ENCODE results near the gene MAP3K20. TPM values are rescaled to one million over a fixed set of nuclear protein-coding genes. Genes with fewer than 3 reads are reported as not detected.
A peak's percentile ranks its signal among the peaks of the same experiment; 100 is the strongest.
"Not testable (repeated sequence)": the region's sequence is repeated elsewhere in the genome, so short reads cannot be mapped to it uniquely, and the experiment has no call there.

MAP3K20 gene
- total RNA-seq, 1 experiment from 2014 or later: 7.1 TPM

DNA sequence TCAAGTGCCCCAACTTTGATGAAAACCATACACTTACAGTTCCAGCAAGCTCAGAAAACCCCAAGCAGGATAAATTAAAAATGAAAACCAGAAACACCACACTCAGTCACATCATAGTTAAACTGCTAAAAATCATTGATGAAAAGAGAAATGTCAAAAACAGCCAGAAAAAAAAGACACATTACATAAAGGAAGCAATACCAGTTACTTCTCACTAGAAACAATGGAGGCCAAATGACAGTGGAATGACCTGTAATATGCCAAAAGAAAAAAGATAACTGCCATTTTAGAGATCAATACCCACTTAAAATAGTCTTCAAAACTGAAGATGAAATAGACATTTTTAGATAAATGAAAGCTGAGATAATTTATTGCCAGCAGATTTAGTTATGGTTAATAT, 66.0 kb downstream of the MAP3K20 start:
- DNase-seq: no peak
- no peaks in the 10 kb centered on the region for H3K27me3 ChIP-seq (ENCODE audit: control insufficient read depth, insufficient read depth, low read length)
- no peaks in the 10 kb centered on the region for H3K36me3 ChIP-seq (replicated peaks; ENCODE audit: control insufficient read depth, insufficient read depth, low read length)
- H3K4me3 ChIP-seq (ENCODE audit: insufficient read depth, low read depth, low read length): no peak overlapping the region

DNA sequence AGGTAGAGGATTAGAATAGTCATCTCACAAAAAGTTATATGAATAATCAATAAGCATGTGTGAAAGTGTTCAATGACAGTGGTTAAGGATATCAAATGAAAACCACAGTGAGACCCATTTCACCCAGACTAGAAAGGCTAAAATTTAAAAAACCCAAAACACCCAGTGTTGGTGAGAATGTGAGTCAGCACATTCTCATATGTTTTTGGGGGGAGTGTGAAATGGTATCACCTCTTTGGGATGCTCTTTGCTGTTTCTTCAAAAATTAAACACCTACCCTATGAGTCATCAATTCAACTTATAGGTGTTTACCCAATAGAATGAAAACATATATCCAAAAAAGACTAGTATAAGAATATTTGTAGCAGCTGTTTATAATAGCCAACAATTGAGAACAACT, 69.8 kb downstream of the MAP3K20 start:
- Histone ChIP-seq H3K36me3 (replicated peaks; ENCODE audit: control insufficient read depth, insufficient read depth, low read length) (no peaks in the 10 kb centered on the region), H3K27me3 (ENCODE audit: control insufficient read depth, insufficient read depth, low read length) (no peaks in the 10 kb centered on the region), H3K4me3 (ENCODE audit: insufficient read depth, low read depth, low read length) (no peak overlapping the region)
- DNase-seq: no peak

- H3K36me3 ChIP-seq (replicated peaks; ENCODE audit: control insufficient read depth, insufficient read depth, low read length): no peaks in the 10 kb centered on the region
- DNase-seq: no peak
- no peak overlapping the region for H3K4me3 ChIP-seq (ENCODE audit: insufficient read depth, low read depth, low read length)
- no peaks in the 10 kb centered on the region for H3K27me3 ChIP-seq (ENCODE audit: control insufficient read depth, insufficient read depth, low read length)
Observed at GRCh38 chr2:173146590-173146989, 70.9 kb downstream of the MAP3K20 start.

GRCh38 chr2:173148520-173148919, 72.9 kb downstream of the MAP3K20 start:
- Histone ChIP-seq H3K4me3 (ENCODE audit: insufficient read depth, low read depth, low read length) (no peak overlapping the region), H3K36me3 (replicated peaks; ENCODE audit: control insufficient read depth, insufficient read depth, low read length) (no peaks in the 10 kb centered on the region), H3K27me3 (ENCODE audit: control insufficient read depth, insufficient read depth, low read length) (no peaks in the 10 kb centered on the region)
- DNase-seq: no peak

DNA sequence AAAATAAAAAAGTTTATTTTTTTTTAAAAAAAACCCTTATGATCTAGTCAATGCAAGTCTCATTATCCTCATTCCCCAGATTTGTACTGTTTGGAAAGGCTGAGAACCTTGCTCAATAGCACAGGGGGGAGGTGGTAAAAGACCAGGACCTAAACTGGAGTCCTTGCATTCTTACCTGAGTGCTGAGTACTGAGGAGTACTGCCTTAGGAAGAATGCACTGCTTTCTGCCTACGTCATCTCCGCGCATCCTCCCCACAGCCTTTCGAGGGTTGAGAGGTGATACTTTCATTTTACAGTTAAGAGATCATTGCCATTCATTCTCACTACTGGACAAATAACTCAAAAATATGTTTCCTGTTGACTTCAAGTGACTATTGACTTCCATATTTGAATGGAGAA, 73.8 kb downstream of the MAP3K20 start:
- Histone ChIP-seq H3K27me3 (ENCODE audit: control insufficient read depth, insufficient read depth, low read length) (no peaks in the 10 kb centered on the region), H3K4me3 (ENCODE audit: insufficient read depth, low read depth, low read length) (no peak overlapping the region), H3K36me3 (replicated peaks; ENCODE audit: control insufficient read depth, insufficient read depth, low read length) (no peaks in the 10 kb centered on the region)
- DNase-seq: peak; percentile 12

DNA sequence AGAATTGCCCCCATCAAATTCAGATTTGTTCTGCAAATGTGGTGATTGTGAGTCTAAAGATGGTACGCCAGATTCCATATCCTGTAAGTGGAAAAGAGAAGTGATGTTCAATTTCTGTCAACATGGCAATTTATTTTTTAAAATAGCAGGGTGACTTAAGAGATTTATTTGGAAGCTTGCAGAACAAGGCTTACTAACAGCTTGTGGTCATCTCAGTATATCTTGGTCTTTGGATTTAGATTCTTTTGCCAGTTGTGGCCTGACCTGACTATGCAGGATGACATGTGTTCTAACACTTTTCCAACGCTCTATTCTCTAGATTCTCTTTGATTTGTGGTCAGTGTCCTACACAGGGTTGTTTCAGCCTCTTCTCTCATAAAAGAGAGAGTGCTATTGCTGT, 74.4 kb downstream of the MAP3K20 start:
- DNase-seq: no peak
- H3K27me3 ChIP-seq (ENCODE audit: control insufficient read depth, insufficient read depth, low read length): no peaks in the 10 kb centered on the region
- H3K36me3 ChIP-seq (replicated peaks; ENCODE audit: control insufficient read depth, insufficient read depth, low read length): no peaks in the 10 kb centered on the region

DNA sequence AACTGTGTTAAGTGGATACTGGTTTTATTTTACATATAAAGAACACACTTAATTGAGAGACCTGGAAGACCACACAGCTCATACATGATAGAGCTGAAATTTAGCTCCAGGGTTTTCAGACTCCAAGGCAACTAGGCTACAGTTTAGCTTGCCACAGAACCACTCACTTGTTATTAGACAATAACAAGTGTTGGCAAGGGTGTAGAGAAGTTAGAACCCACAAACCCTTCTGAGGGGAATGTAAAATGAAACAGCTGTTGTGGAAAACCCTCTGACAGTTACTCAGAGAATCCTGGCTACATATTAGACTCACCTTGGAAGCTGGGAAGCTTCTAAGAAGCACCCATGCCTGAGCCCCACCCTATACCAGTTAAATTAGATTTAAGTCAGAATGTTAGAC, 75.3 kb downstream of the MAP3K20 start:
- H3K4me3 ChIP-seq (ENCODE audit: insufficient read depth, low read depth, low read length): no peak overlapping the region
- no peak for DNase-seq
- no peaks in the 10 kb centered on the region for H3K36me3 ChIP-seq (replicated peaks; ENCODE audit: control insufficient read depth, insufficient read depth, low read length)
- H3K27me3 ChIP-seq (ENCODE audit: control insufficient read depth, insufficient read depth, low read length): no peaks in the 10 kb centered on the region

More for the DNA sequence above, 74.4 kb downstream of the MAP3K20 start:
- no peak overlapping the region for H3K4me3 ChIP-seq (ENCODE audit: insufficient read depth, low read depth, low read length)

DNA sequence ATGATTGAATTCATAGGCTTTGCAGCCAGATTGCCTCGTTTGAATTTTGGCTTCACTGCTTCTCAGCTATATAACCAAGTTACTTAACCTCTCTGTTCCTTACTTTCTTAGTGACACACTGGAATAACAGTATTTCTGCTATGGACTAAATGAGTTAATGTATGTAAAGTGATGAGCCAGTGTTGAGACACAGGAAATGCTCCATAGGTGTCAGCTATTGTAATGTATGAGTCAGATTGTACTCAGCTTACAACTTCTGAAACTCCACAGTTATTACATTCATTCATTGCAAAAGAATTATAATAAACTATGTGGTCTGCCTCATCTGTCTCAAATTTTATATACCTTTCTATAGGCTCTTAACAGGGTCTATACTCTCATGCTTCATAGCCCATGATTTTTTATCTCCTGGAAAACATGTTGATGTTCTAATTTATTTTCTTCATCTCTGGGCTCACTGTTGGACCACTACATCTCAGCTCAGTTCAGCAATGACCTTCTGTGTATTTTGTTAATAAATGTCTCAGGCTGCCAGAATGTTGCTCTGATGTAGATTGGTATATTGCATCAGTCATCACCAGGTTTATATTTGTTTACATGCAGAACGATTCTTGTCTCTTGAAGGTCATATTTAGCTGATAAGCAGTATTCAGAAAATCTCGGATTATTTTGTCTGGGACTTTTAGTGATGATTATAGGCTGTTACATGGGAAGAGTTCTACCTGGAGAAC, 76.2 kb downstream of the MAP3K20 start:
- Histone ChIP-seq H3K27me3 (ENCODE audit: control insufficient read depth, insufficient read depth, low read length) (no peaks in the 10 kb centered on the region), H3K4me3 (ENCODE audit: insufficient read depth, low read depth, low read length) (no peak overlapping the region), H3K36me3 (replicated peaks; ENCODE audit: control insufficient read depth, insufficient read depth, low read length) (no peaks in the 10 kb centered on the region)
- DNase-seq: no peak

DNA sequence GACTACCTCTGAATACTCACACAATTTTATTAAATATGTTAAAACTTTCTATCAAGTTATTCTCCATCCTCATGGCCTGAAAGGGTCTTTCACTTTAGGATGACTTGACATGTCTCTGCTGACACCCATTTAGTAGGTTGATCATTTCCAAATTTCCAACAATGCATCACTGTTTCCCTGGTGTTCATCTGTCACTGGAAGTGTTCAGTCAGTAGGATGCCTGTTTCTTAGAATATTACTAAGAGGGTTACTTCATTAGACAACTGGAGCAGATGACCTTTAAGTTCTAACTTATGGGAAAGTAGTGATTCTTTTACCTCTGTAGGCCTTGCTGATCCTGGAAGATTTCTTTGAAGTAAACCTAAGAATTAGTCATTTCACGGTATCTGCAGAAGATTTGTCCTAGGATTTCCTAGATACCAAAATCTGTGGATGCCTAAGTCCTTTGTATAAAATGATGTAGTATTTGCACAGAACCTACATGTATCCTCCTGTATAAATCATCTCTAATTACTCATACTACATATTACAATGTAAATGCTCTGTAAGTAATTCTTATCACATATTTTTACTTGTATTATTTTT, 77.7 kb downstream of the MAP3K20 start:
- Histone ChIP-seq H3K36me3 (replicated peaks; ENCODE audit: control insufficient read depth, insufficient read depth, low read length) (no peaks in the 10 kb centered on the region), H3K27me3 (ENCODE audit: control insufficient read depth, insufficient read depth, low read length) (no peaks in the 10 kb centered on the region), H3K4me3 (ENCODE audit: insufficient read depth, low read depth, low read length) (no peak overlapping the region)
- no peak for DNase-seq

DNA sequence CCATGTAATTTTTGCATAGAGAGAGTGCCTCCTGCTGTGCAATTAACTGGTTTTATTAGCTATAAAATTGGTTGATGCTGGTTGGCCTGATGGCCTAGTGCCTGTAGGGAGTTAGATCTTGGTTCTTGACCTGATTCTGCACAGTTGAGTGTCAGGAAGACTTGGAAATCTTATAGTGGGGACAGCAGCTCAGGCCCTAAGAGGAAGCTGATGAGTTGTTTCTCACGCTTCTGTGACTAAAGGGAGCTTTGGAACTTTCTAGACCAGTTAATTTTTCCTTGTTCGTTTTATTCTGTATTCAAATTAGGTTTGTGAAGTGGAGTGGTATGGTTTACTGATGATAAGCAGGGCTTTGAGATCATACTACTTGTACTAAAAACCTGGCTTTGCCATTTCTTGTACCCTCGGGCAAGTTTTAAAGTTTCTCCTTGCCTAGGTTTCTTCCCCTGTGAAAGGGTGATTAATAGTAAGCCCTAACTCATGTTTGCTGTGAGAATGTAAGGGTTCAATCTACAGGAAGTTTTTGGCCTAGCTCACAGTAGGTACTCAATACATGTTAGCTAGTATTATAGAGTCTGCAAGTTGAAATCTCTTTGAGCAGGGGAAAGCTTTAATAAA, 82.1 kb downstream of the MAP3K20 start:
- H3K4me3 ChIP-seq (ENCODE audit: insufficient read depth, low read depth, low read length): no peak overlapping the region
- H3K36me3 ChIP-seq (replicated peaks; ENCODE audit: control insufficient read depth, insufficient read depth, low read length): no peaks in the 10 kb centered on the region
- no peaks in the 10 kb centered on the region for H3K27me3 ChIP-seq (ENCODE audit: control insufficient read depth, insufficient read depth, low read length)
- DNase-seq: no peak

- no peak overlapping the region for H3K4me3 ChIP-seq (ENCODE audit: insufficient read depth, low read depth, low read length)
- no peaks in the 10 kb centered on the region for H3K36me3 ChIP-seq (replicated peaks; ENCODE audit: control insufficient read depth, insufficient read depth, low read length)
- DNase-seq: peak; percentile 26
- no peaks in the 10 kb centered on the region for H3K27me3 ChIP-seq (ENCODE audit: control insufficient read depth, insufficient read depth, low read length)
Observed at GRCh38 chr2:173159791-173160463, 84.3 kb downstream of the MAP3K20 start.

DNA sequence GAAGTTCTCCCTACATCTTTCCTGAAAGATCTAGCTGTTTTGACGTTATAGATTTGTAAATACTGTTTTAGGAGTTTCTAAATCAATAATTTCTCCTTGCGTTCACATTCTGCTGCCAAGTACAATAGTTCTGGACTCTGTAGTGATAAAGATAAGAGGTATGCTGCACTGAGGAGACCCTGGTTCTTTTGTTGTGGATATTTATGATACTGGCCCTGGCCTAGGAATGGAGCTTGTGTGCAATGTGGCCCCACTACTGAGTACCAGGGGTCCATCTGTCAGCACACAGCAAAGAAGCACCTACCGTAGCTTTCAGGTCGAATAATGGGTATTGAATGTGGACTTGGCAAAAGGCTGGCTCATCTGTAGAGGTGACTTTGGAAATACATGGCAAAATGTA, 85.0 kb downstream of the MAP3K20 start:
- no peak for DNase-seq
- Histone ChIP-seq H3K27me3 (ENCODE audit: control insufficient read depth, insufficient read depth, low read length) (no peaks in the 10 kb centered on the region), H3K4me3 (ENCODE audit: insufficient read depth, low read depth, low read length) (no peak overlapping the region), H3K36me3 (replicated peaks; ENCODE audit: control insufficient read depth, insufficient read depth, low read length) (no peaks in the 10 kb centered on the region)

DNA sequence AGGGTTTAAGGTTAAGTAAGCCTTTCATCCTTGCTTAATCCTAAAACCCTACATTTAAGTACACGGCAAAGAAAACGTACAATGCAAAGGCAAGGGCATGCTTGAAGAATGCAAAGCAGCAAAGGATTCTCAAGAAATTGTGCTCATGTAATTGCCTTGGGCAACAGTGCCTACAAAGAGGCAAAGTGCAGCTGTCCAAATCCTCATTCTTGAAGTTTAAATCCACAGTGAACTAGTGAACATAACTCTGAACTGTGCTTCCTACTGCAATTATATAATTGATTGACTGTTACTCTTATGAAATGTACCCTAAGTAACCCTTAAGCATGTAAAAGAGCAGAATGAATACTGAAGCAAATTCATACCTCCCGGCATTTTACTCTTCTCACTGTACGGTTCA, 85.4 kb downstream of the MAP3K20 start:
- no peak overlapping the region for H3K4me3 ChIP-seq (ENCODE audit: insufficient read depth, low read depth, low read length)
- DNase-seq: no peak

GRCh38 chr2:173161507-173161906, 85.9 kb downstream of the MAP3K20 start:
- Histone ChIP-seq H3K36me3 (replicated peaks; ENCODE audit: control insufficient read depth, insufficient read depth, low read length) (no peaks in the 10 kb centered on the region), H3K4me3 (ENCODE audit: insufficient read depth, low read depth, low read length) (no peak overlapping the region), H3K27me3 (ENCODE audit: control insufficient read depth, insufficient read depth, low read length) (no peaks in the 10 kb centered on the region)
- no peak for DNase-seq

More for the DNA sequence above, 85.4 kb downstream of the MAP3K20 start:
- no peaks in the 10 kb centered on the region for H3K27me3 ChIP-seq (ENCODE audit: control insufficient read depth, insufficient read depth, low read length)
- H3K36me3 ChIP-seq (replicated peaks; ENCODE audit: control insufficient read depth, insufficient read depth, low read length): no peaks in the 10 kb centered on the region

DNA sequence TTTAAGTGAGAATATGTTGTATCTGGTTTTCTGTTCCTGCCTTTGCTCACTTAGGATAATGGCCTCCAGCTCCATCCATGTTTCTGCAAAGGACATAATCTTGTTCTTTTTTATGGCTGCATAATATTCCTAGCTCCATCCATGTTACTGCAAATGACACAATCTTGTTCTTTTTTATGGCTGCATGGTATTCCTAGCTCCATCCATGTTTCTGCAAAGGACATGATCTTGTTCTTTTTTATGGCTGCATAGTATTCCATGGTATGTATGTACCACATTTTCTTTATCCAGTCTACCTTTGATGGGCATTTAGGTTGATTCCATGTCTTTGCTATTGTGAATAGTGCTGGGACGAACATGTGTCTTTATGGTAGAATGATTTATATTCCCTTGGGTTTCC, 87.7 kb downstream of the MAP3K20 start:
- not testable (repeated sequence) for H3K4me3 ChIP-seq (ENCODE audit: insufficient read depth, low read depth, low read length); DNase-seq

More for the DNA sequence above, 87.7 kb downstream of the MAP3K20 start:
- H3K27me3 ChIP-seq (ENCODE audit: control insufficient read depth, insufficient read depth, low read length); H3K36me3 ChIP-seq (replicated peaks; ENCODE audit: control insufficient read depth, insufficient read depth, low read length): not testable (repeated sequence)

Measured in H7 (cell line).